Measurements from ENCODE around the gene FAM47E.

GRCh38 chr4:76210452-76210851, 41.1 kb upstream of the FAM47E start:
- no peak for TF ChIP-seq POLR2AphosphoS5 (IDR thresholded peaks at IDR 0.05; ENCODE audit: insufficient read depth in 1 of 2, low read depth in 1 of 2)
- TF ChIP-seq CTCF (IDR thresholded peaks at IDR 0.05) = no peak
